Neural progenitor cell (in vitro differentiated cells): ENCODE results near the gene HSD17B10. TPM values are rescaled to one million over a fixed set of nuclear protein-coding genes. Genes with fewer than 3 reads are reported as not detected.

ENCODE experiments used
- DNase-seq: peaks from one replicate; pipeline ENCODE4 v3.0.0-alpha.2; 2016; ENCODE audit warnings: low spot score
- H2AFZ ChIP-seq: fragments of 200-600 bp; sonication (generic); replicated peaks from 2 replicates; pipeline ENCODE4 v1.6.1; 2016; ENCODE audit warnings: antibody characterized with exemption
- H3F3A ChIP-seq: fragments of 200-600 bp; sonication (generic); 2 replicates; pipeline ENCODE4 v1.6.1; 2016; ENCODE audit warnings: antibody characterized with exemption, low read depth
- H3K27ac ChIP-seq: fragments of 200-600 bp; sonication (generic); 2 replicates; pipeline ENCODE4 v1.5.1; 2016; ENCODE audit warnings: mild to moderate bottlenecking
- H3K27me3 ChIP-seq: fragments of 200-600 bp; sonication (generic); 2 replicates; pipeline ENCODE4 v1.6.1; 2016; ENCODE audit warnings: mild to moderate bottlenecking, moderate library complexity
- H3K36me3 ChIP-seq: fragments of 200-600 bp; sonication (generic); 2 replicates; pipeline ENCODE4 v1.5.1; 2016
- H3K4me1 ChIP-seq: fragments of 200-600 bp; sonication (generic); 2 replicates; pipeline ENCODE4 v1.6.1; 2016; ENCODE audit warnings: mixed run types
- H3K4me2 ChIP-seq: fragments of 200-600 bp; sonication (generic); 2 replicates; pipeline ENCODE4 v1.6.1; 2016
- H3K4me3 ChIP-seq: fragments of 200-600 bp; sonication (generic); 2 replicates; pipeline ENCODE4 v1.5.1; 2016
- H3K79me2 ChIP-seq: fragments of 200-600 bp; sonication (generic); 2 replicates; pipeline ENCODE4 v1.6.1; 2016; ENCODE audit warnings: low read depth
- H3K9ac ChIP-seq: fragments of 200-600 bp; sonication (generic); 2 replicates; pipeline ENCODE4 v1.6.1; 2016
- H3K9me3 ChIP-seq: fragments of 200-600 bp; sonication (generic); 2 replicates; pipeline ENCODE4 v1.5.1; 2016; ENCODE audit warnings: low read depth
- H4K20me1 ChIP-seq: fragments of 200-600 bp; sonication (generic); 2 replicates; pipeline ENCODE4 v1.6.1; 2016; ENCODE audit warnings: low read depth
- H3K27ac Mint-ChIP-seq: 3 replicates; pipeline ENCODE4 v1.8.0; 2021; ENCODE audit warnings: mixed read lengths
- H3K27me3 Mint-ChIP-seq: 2 replicates; pipeline ENCODE4 v1.8.0; 2022; ENCODE audit warnings: low read depth, mild to moderate bottlenecking, inconsistent platforms, moderate library complexity, mixed read lengths; ENCODE audit not compliant: insufficient read depth
- H3K36me3 Mint-ChIP-seq: 3 replicates; pipeline ENCODE4 v1.8.0; 2021; ENCODE audit warnings: mixed read lengths
- H3K4me1 Mint-ChIP-seq: 3 replicates; pipeline ENCODE4 v1.8.0; 2021; ENCODE audit warnings: mixed read lengths
- H3K4me3 Mint-ChIP-seq: 3 replicates; pipeline ENCODE4 v1.8.0; 2021; ENCODE audit warnings: mild to moderate bottlenecking, moderate library complexity, mixed read lengths
- H3K9me3 Mint-ChIP-seq: 3 replicates; pipeline ENCODE4 v1.8.0; 2020; ENCODE audit warnings: mixed read lengths
- CTCF ChIP-seq: fragments of 200-600 bp; sonication (generic); IDR thresholded peaks from 2 replicates; pipeline ENCODE4 v1.5.1; 2017; ENCODE audit warnings: antibody characterized with exemption, mild to moderate bottlenecking
- EZH2 ChIP-seq: fragments of 200-600 bp; sonication (generic); IDR thresholded peaks from 2 replicates; pipeline ENCODE4 v1.6.1; 2017; ENCODE audit warnings: antibody characterized with exemption, mild to moderate bottlenecking, moderate library complexity
- EZH2phosphoT487 ChIP-seq: fragments of 200-600 bp; sonication (generic); IDR thresholded peaks from 2 replicates; pipeline ENCODE4 v1.6.1; 2017; ENCODE audit warnings: antibody characterized with exemption
- total RNA-seq: library from RNA; depleted of rRNA; stranded (reverse); fragments of >200 nt; gene quantifications from 2 replicates; pipeline ENCODE4 v1.2.3, GENCODE V29; 2015; ENCODE audit warnings: low replicate concordance

The HSD17B10 gene
- total RNA-seq, 1 donor from 2014 or later: 66.3 TPM

GRCh38 chrX:53412446-53412845 is 21.7 kb downstream of the HSD17B10 start:
- Mint-ChIP-seq H3K4me3 (no peak overlapping the region), H3K27me3 (peaks cover 2% of the 10 kb centered on the region), H3K27ac (no peak overlapping the region), H3K36me3 (peaks cover 23% of the 10 kb centered on the region), H3K4me1 (no peaks in the 10 kb centered on the region), H3K9me3 (peaks cover 8% of the 10 kb centered on the region)
- Histone ChIP-seq H3K9me3 (no peaks in the 10 kb centered on the region), H3K27me3 (no peaks in the 10 kb centered on the region), H3K4me1 (no peaks in the 10 kb centered on the region), H3K4me2 (no peak overlapping the region), H3K36me3 (no peaks in the 10 kb centered on the region), H3F3A (no peaks in the 10 kb centered on the region), H3K4me3 (no peak overlapping the region), H4K20me1 (no peaks in the 10 kb centered on the region), H3K9ac (no peak overlapping the region), H3K79me2 (peaks cover 25% of the 10 kb centered on the region), H3K27ac (no peak overlapping the region), H2AFZ (no peak overlapping the region)
- DNase-seq: no peak
- no peak for TF ChIP-seq CTCF
- TF ChIP-seq EZH2: no peak
- TF ChIP-seq EZH2phosphoT487: no peak

GRCh38 chrX:53403535-53403934 is 30.6 kb downstream of the HSD17B10 start:
- Histone ChIP-seq H3K4me2 (no peak overlapping the region), H3K79me2 (no peaks in the 10 kb centered on the region), H4K20me1 (peaks cover 4% of the 10 kb centered on the region), H3K36me3 (no peaks in the 10 kb centered on the region), H3K9me3 (no peaks in the 10 kb centered on the region), H3K4me3 (no peak overlapping the region), H3K9ac (no peak overlapping the region), H3F3A (no peaks in the 10 kb centered on the region), H2AFZ (no peak overlapping the region), H3K27me3 (no peaks in the 10 kb centered on the region), H3K4me1 (no peaks in the 10 kb centered on the region), H3K27ac (no peak overlapping the region)
- Mint-ChIP-seq H3K27ac (no peak overlapping the region), H3K4me1 (no peaks in the 10 kb centered on the region), H3K4me3 (no peak overlapping the region), H3K9me3 (peaks cover 5% of the 10 kb centered on the region), H3K27me3 (peaks cover 5% of the 10 kb centered on the region), H3K36me3 (peaks cover 2% of the 10 kb centered on the region)
- TF ChIP-seq CTCF: no peak
- TF ChIP-seq EZH2phosphoT487: no peak
- TF ChIP-seq EZH2: no peak
- no peak for DNase-seq

GRCh38 chrX:53398216-53398615 is 36.0 kb downstream of the HSD17B10 start:
- Histone ChIP-seq H3K27me3 (no peaks in the 10 kb centered on the region), H3K27ac (no peak overlapping the region), H3K4me3 (no peak overlapping the region), H4K20me1 (peaks cover 4% of the 10 kb centered on the region), H3F3A (no peaks in the 10 kb centered on the region), H3K4me1 (no peaks in the 10 kb centered on the region), H3K9ac (no peak overlapping the region), H2AFZ (no peak overlapping the region), H3K4me2 (no peak overlapping the region), H3K36me3 (no peaks in the 10 kb centered on the region), H3K79me2 (no peaks in the 10 kb centered on the region), H3K9me3 (no peaks in the 10 kb centered on the region)
- TF ChIP-seq CTCF (no peak), EZH2phosphoT487 (no peak), EZH2 (no peak)
- peaks cover 3% of the 10 kb centered on the region for H3K36me3 Mint-ChIP-seq
- no peak for DNase-seq
- H3K27ac Mint-ChIP-seq: no peak overlapping the region
- H3K27me3 Mint-ChIP-seq: no peaks in the 10 kb centered on the region
- H3K4me3 Mint-ChIP-seq: no peak overlapping the region
- peaks cover 6% of the 10 kb centered on the region for H3K9me3 Mint-ChIP-seq
- H3K4me1 Mint-ChIP-seq: no peaks in the 10 kb centered on the region
